Mesodermal cell (in vitro differentiated cells): Measurements from ENCODE around the gene HLA-B. TPM values are rescaled to one million over a fixed set of nuclear protein-coding genes. Genes with fewer than 3 reads are reported as not detected.
A peak's percentile ranks its signal among the peaks of the same experiment; 100 is the strongest.
"Not testable (repeated sequence)": the region's sequence is repeated elsewhere in the genome, so short reads cannot be mapped to it uniquely, and the experiment has no call there.

ENCODE experiments used
- H3K27ac ChIP-seq: 2 replicates; pipeline ENCODE4 v1.7.0; 2013; ENCODE audit warnings: mild to moderate bottlenecking, low read depth, low read length, moderate library complexity; ENCODE audit not compliant: severe bottlenecking
- H3K36me3 ChIP-seq: 2 replicates; pipeline ENCODE4 v1.7.1; 2013; ENCODE audit warnings: mild to moderate bottlenecking, low read length, moderate library complexity; ENCODE audit not compliant: control insufficient read depth, insufficient read depth
- H3K4me1 ChIP-seq: one replicate; pipeline ENCODE4 v1.7.1; 2013; ENCODE audit warnings: mild to moderate bottlenecking, low read length; ENCODE audit not compliant: insufficient read depth, control insufficient read depth, poor library complexity, severe bottlenecking
- H3K4me3 ChIP-seq: 2 replicates; pipeline ENCODE4 v1.7.0; 2013; ENCODE audit warnings: low read length, control low read depth, mild to moderate bottlenecking; ENCODE audit not compliant: insufficient read depth, poor library complexity, severe bottlenecking; ENCODE audit errors: extremely low read depth
- H3K9me3 ChIP-seq: 2 replicates; pipeline ENCODE4 v1.7.1; 2013; ENCODE audit warnings: mild to moderate bottlenecking, low read length, moderate library complexity; ENCODE audit not compliant: control insufficient read depth
- WGBS, 2 experiments: methylation state at CpG; one replicate each; pipeline ENCODE4 v1.1.5; 2013; ENCODE audit warnings: missing lambda C conversion rate in 2 of 2; ENCODE audit not compliant: insufficient coverage in 2 of 2; 5-methylcytosine and 5-hydroxymethylcytosine counted together
- polyA plus RNA-seq, 2 experiments: library from polyadenylated mRNA; stranded (reverse); fragments of 50-300 nt; gene quantifications; one replicate each; pipeline ENCODE4 v1.2.3, GENCODE V29; 2013

Gene HLA-B
- 105 TPM for polyA plus RNA-seq (2013, experiment 1 of 2)
- 81.9 TPM for polyA plus RNA-seq (2013, experiment 2 of 2)

DNA sequence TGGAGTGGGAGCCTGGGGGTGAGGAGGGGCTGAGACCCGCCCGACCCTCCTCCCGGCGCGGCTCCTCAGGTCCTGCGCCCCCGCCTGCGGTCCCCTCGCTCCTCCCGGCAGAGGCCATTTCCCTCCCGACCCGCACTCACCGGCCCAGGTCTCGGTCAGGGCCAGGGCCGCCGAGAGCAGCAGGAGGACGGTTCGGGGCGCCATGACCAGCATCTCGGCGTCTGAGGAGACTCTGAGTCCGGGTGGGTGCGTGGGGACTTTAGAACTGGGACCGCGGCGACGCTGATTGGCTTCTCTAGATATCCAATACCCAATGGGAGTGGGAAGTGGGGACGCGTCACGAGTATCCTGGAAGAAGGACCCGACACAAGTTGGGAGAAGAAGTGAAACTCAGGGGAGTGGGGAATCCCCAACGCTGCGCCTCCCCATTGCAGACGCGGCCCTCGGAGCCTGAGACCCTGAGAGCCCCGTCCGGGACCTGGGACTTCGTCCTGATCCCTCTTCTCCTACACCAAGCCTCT is at the start of gene HLA-B:
TSS of gene HLA-B (minus strand) at position 234 of the 521 bp plus-strand sequence. CDS start at position 213, 21 bp downstream.
- Histone ChIP-seq H3K4me1 (no peaks in the 10 kb centered on the region), H3K4me3 (peak within 1 kb of the TSS; percentile 62), H3K36me3 (peaks cover 8% of the 10 kb centered on the region), H3K27ac (no peak within 1 kb of the TSS), H3K9me3 (no peaks in the 10 kb centered on the region)
- 0 to 1% methylated on average over 17 to 37 of the region's 39 CpGs for WGBS, 2 experiments

DNA sequence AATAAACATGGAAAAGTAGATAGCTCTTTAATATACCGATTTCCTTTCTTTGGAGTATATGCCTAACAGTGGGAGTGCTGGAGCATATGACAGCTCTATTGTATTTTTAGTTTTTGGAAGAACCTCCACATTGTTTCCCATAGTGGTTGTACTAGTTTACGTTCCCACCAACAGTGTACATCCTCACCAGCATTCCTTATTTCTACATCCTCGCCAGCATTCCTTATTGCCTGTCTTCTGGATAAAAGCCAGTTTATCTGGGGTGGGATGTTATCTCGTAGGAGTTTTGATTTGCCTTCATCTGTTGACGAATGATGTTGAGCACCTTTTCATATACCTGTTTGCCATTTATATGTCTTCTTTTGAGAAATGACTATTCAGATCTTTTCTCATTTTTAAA is 49.0 kb upstream of the HLA-B start:
- no peak overlapping the region for H3K4me3 ChIP-seq
- no peaks in the 10 kb centered on the region for H3K9me3 ChIP-seq
- H3K4me1 ChIP-seq: peaks cover 14% of the 10 kb centered on the region
- no peak overlapping the region for H3K27ac ChIP-seq
- 78 to 80% methylated on average over 1 of the region's 5 CpGs for WGBS, 2 experiments
- peaks cover 11% of the 10 kb centered on the region for H3K36me3 ChIP-seq

DNA sequence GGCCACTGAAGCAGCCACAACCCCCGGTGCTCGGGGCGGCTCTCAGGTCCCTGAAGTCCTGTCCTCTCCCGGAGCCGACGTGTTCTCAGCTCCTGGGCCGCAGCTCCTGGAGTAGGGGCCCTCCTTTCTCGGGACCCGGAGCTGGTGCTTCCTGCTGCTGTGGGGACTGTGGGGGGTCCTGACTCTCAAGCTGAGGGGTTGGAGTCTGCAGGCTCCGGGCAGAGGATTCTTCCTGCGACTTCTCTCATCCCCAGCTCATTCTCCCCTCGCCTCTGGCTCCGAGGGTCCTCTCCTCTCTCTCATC is 47.0 kb upstream of the HLA-B start:
- H3K36me3 ChIP-seq, H3K9me3 ChIP-seq: not testable (repeated sequence)
- Histone ChIP-seq H3K27ac (peak overlapping the region; percentile 68), H3K4me1 (peaks cover 16% of the 10 kb centered on the region), H3K4me3 (peak overlapping the region; percentile 82)
- 0 to 1% methylated on average over 5 to 12 of the region's 13 CpGs for WGBS, 2 experiments

DNA sequence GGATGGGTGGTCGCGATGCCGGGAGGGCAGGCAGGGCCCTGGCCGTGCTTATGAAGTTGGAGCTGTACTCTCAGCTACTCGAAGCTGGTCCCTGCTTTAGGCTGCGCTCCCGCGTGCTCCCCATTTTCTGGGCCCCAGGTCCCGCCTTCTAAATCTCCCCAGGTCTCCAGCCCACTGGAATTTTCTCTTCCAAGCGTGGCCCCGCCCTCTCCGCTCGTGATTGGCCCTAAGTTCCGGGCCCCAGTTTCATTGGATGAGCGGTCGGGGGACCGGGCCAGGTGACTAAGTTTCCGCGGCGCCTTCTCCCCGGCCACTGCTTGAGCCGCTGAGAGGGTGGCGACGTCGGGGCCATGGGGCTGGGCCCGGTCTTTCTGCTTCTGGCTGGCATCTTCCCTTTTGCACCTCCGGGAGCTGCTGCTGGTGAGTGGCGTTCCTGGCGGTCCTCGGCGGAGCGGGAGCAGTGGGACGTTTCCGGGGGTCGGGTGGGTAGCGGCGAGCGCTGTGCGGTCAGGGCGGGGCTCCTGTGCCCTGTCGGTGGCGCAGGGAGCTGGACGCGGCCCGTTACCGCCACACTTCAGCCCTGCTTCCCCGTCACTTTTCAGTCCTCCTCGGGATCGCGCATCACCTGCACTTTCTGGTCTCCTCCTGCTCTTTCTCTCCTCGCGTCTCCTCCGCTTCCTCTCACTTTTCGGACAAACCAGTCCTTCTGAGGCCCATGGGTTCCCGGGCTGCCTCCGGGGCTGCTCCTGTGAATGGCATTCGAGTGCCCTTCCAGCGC is 46.5 kb upstream of the HLA-B start, which contains the start of gene MICA:
TSS of gene MICA (plus strand) at position 313 of the 778 bp plus-strand sequence. CDS start at position 351, 38 bp downstream.
- H3K9me3 ChIP-seq: no peaks in the 10 kb centered on the region
- peak within 1 kb of the TSS; percentile 68 for H3K27ac ChIP-seq
- H3K4me3 ChIP-seq: peak within 1 kb of the TSS; percentile 82
- H3K36me3 ChIP-seq: peaks cover 4% of the 10 kb centered on the region
- H3K4me1 ChIP-seq: peaks cover 16% of the 10 kb centered on the region
- 0% methylated on average over 51 to 52 of the region's 58 CpGs for WGBS, 2 experiments

DNA sequence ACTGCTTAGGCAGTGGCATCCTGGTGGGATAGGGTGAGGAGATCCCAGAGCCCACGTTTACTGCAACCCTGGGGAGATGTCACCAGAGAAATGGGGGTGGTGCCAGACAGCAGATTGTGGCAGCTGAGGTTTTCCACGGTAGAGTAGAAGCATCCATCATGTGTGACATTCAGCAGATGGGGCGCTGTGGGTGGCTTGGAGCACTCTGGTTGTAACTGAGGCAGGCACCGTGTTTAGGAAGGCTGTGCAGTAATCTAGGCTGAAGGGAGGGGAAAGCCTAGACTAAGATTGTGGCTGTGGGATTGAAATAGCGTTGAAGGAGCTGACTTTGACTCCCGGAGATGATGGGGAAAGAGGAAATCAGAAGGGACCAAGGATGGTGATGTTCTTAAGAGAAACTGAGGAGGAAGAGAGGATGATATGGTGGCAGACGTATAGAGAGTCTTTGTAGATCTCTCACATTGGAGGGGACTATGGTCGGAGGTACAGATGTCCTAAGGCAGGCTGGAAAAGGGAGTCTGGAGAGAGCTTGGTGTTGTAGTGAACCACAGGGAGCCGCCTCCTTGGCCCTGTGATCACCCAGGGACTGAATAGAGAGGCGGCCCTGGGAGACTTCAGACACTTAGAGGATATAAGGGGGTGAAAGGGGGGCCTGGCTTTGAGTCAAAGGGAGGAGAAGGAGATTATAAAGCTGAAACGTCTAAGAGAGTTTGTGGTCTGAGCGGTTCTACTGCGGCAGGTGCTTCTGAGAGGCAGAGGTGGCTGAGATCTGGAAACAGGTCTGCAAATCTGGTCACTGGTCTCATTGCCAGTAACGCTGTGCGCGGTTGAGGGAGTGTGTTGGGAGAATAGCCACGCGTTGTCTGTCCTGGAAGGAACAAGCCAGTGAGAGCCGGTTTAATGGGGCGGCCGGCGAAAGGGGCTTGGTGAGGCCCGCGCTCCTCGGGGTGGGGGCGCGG is 45.6 kb upstream of the HLA-B start:
- peaks cover 16% of the 10 kb centered on the region for H3K4me1 ChIP-seq
- peak overlapping the region; percentile 82 for H3K4me3 ChIP-seq
- peak overlapping the region; percentile 68 for H3K27ac ChIP-seq
- H3K9me3 ChIP-seq: no peaks in the 10 kb centered on the region
- H3K36me3 ChIP-seq: peaks cover 4% of the 10 kb centered on the region
- 38 to 39% methylated on average over 27 of the region's 27 CpGs for WGBS, 2 experiments

DNA sequence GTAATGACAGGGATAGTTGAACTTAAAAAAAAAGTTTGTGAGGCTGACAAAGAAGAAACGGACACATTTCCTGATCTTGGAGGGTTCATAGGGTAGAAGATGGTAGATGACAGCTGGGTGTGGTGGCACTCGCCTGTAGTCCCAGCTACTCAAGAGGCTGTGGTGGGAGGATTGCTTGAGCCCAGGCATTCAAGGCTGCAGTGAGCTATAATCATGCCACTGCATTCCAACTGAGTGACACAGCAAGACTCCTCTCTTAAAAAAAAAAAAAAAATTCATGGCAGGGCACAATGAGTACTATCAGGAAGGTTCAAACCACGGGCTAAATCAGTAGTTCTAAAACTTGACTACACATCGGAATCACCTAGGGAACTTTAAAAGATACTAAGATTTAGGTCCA is 44.4 kb upstream of the HLA-B start:
- Histone ChIP-seq H3K9me3 (no peaks in the 10 kb centered on the region), H3K27ac (peak overlapping the region; percentile 95)

DNA sequence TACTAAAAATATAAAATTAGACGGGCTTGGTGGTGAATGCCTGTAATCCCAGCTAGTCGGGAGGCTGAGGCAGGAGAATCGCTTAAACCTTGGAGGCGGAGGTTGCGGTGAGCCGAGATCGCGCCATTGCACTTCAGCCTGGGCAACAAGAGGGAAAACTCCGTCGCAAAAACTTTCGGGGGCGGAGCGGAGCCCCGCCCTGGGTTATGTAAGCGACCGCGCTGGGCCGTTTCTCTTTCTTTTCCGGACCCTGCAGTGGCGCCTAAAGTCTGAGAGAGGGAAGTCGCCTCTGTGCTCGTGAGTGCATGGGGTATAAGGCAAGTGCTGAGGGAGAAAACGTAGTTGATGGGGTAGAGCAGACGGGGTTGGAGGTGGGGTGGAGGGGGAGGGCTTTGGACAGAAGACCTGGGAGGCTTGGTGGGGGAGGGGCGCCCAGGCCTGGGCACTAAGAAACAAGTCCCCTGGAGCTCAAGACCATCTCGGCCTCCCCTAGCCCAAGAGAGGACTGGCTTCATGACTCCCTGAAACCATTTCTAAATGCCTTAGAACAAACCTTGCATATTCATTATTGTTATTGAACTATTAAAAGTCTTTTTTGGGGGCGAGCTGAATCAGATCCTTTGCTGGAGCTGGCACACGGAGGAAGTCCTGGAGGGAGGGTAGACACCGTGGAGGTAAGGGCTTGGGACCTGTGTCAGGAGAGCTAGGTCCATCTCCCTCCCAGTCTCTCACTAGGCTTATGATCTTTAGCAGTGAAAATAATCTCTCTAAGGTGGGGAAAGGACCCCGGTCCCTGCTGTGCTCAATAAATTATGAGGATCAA is 43.7 kb upstream of the HLA-B start:
- WGBS, 2 experiments: 7% methylated on average over 10 to 23 of the region's 30 CpGs
- Histone ChIP-seq H3K36me3 (no peaks in the 10 kb centered on the region), H3K27ac (peak overlapping the region; percentile 95)

More for the DNA sequence above, 44.4 kb upstream of the HLA-B start:
- peaks cover 19% of the 10 kb centered on the region for H3K4me1 ChIP-seq
- peaks cover 4% of the 10 kb centered on the region for H3K36me3 ChIP-seq
- peak overlapping the region; percentile 66 for H3K4me3 ChIP-seq
- WGBS, 2 experiments: 60 to 73% methylated on average over 3 to 4 of the region's 4 CpGs

DNA sequence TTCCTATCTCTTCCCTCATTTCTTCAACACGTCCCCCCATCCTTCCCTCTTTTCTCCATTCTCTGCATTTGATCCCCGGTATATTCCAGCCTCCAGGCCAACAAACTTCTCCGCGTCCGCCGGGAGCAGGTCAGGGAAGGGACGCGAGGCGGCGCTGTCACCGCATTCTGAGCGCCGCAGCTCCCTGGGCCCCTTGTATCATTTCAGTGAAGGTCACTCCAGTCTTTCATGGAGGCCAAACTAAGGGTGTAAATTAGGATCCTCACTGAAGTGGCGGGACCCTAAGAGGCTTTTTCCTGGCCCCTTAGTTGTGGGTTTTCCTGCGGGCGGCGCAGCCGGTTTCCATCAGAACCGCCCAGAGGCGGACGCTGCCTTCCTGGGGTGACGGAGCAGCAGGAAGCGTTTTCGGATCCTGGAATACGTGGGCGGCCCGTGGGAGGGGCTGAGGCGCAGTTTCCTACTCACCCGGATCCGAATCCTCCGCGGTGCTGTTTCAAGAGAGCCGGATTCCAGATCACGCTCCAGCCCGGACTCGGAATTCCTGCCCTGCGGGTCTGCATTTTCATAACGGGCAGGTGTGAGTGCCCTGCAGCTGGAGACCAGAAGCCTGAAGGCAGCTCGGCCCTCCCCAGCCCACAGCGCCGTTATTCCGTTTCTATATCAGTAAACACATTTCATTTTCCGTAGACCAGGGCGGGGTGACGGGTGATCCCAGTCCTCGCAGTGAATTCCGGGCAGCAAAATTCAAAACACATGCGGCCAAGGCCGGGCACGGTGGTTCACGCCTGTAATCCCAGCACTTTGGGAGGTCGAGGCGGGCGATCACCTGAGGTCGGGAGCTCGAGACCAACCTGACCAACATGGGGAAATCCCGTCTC is 42.8 kb upstream of the HLA-B start:
- Histone ChIP-seq H3K36me3 (no peaks in the 10 kb centered on the region), H3K27ac (peak overlapping the region; percentile 95), H3K9me3 (no peaks in the 10 kb centered on the region), H3K4me3 (peak overlapping the region; percentile 66), H3K4me1 (peaks cover 24% of the 10 kb centered on the region)
- 1% methylated on average over 46 to 49 of the region's 57 CpGs for WGBS, 2 experiments

More for the DNA sequence above, 43.7 kb upstream of the HLA-B start:
- H3K4me3 ChIP-seq: peak overlapping the region; percentile 66
- peaks cover 24% of the 10 kb centered on the region for H3K4me1 ChIP-seq
- no peaks in the 10 kb centered on the region for H3K9me3 ChIP-seq

DNA sequence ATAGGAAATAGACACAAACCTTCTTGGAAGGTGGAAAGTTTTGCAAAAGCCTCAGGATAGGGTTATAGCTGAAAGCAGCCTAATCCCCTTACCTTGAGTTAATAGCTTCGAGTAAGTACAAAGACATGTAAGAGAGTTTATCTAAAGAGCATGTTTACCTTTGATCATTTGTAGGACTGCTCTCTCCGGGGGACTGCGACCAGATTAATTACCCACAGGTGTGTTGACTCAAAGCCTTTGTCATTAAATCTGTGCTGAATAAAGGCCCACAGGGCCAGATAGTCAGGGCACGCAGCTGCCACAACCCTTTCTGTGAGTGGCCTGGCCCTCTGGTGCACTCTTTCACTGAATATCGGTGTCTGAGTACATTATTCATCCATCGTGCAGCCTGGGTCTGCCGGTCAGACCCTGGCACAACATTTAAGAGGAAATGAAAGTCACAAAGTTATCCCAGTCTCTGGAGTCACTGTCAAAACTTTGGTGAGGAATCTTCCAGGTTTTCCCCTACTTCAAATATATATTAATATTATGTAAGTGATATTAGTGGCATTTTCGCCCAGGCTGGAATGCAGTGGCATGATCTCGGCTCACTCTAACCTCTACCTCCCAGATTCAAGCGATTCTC is 41.0 kb upstream of the HLA-B start:
- Histone ChIP-seq H3K36me3 (peaks cover 3% of the 10 kb centered on the region), H3K4me3 (no peak overlapping the region), H3K9me3 (no peaks in the 10 kb centered on the region), H3K27ac (no peak overlapping the region), H3K4me1 (peaks cover 23% of the 10 kb centered on the region)
- WGBS, 2 experiments: 84 to 91% methylated on average over 8 of the region's 10 CpGs
